HG02885 (cell line): ENCODE measurements around the gene WDR82.

ENCODE experiments used
- ATAC-seq: cut with Tn5 transposase; IDR thresholded peaks from one replicate; pipeline ENCODE4 v1.9.1; 2021; ENCODE audit warnings: mild to moderate bottlenecking; ENCODE audit not compliant: unreplicated experiment, poor library complexity

Gene WDR82

GRCh38 chr3:52278510-52279069 lies at the start of gene WDR82:
Gene WDR82 (minus strand): TSS chr3:52278649. CDS start chr3:52278361, 288 bp downstream.
- ATAC-seq = peak; percentile 89

- ATAC-seq = no peak
Observed at GRCh38 chr3:52327486-52328290, 49.2 kb upstream of the WDR82 start.

GRCh38 chr3:52326976-52327375 lies 48.5 kb upstream of the WDR82 start:
- ATAC-seq = no peak

GRCh38 chr3:52325686-52326085 lies 47.2 kb upstream of the WDR82 start:
- no peak for ATAC-seq

- ATAC-seq = no peak
Observed at GRCh38 chr3:52324676-52325075, 46.2 kb upstream of the WDR82 start.

- ATAC-seq = no peak
Observed at GRCh38 chr3:52323526-52324295, 45.3 kb upstream of the WDR82 start.

- no peak for ATAC-seq
Observed at GRCh38 chr3:52322466-52322865, 44.0 kb upstream of the WDR82 start.

- ATAC-seq = no peak
Observed at GRCh38 chr3:52321481-52321880, 43.0 kb upstream of the WDR82 start.

GRCh38 chr3:52319921-52320595 lies 41.6 kb upstream of the WDR82 start:
- ATAC-seq = no peak

- ATAC-seq = no peak
Observed at GRCh38 chr3:52318186-52318816, 39.9 kb upstream of the WDR82 start.

GRCh38 chr3:52317208-52318000 lies 39.0 kb upstream of the WDR82 start:
- peak; percentile 49 for ATAC-seq

GRCh38 chr3:52315977-52316764 lies 37.7 kb upstream of the WDR82 start, which contains the start of gene DNAH1:
Gene DNAH1 (plus strand): TSS chr3:52316319. CDS start chr3:52322443, 6,124 bp downstream.
- ATAC-seq = no peak

GRCh38 chr3:52315006-52315405 lies 36.6 kb upstream of the WDR82 start:
- no peak for ATAC-seq

- ATAC-seq = no peak
Observed at GRCh38 chr3:52314489-52314888, 36.0 kb upstream of the WDR82 start.

- ATAC-seq = peak; percentile 87
Observed at GRCh38 chr3:52313774-52314188, 35.3 kb upstream of the WDR82 start.

GRCh38 chr3:52313188-52313773 lies 34.8 kb upstream of the WDR82 start:
- ATAC-seq = no peak

- no peak for ATAC-seq
Observed at GRCh38 chr3:52311576-52312119, 33.2 kb upstream of the WDR82 start.
